ENCODE measurements around the gene PDE5A.
A peak's percentile ranks its signal among the peaks of the same experiment; 100 is the strongest.
"Not testable (repeated sequence)": the region's sequence is repeated elsewhere in the genome, so short reads cannot be mapped to it uniquely, and the experiment has no call there.

Gene PDE5A

DNA sequence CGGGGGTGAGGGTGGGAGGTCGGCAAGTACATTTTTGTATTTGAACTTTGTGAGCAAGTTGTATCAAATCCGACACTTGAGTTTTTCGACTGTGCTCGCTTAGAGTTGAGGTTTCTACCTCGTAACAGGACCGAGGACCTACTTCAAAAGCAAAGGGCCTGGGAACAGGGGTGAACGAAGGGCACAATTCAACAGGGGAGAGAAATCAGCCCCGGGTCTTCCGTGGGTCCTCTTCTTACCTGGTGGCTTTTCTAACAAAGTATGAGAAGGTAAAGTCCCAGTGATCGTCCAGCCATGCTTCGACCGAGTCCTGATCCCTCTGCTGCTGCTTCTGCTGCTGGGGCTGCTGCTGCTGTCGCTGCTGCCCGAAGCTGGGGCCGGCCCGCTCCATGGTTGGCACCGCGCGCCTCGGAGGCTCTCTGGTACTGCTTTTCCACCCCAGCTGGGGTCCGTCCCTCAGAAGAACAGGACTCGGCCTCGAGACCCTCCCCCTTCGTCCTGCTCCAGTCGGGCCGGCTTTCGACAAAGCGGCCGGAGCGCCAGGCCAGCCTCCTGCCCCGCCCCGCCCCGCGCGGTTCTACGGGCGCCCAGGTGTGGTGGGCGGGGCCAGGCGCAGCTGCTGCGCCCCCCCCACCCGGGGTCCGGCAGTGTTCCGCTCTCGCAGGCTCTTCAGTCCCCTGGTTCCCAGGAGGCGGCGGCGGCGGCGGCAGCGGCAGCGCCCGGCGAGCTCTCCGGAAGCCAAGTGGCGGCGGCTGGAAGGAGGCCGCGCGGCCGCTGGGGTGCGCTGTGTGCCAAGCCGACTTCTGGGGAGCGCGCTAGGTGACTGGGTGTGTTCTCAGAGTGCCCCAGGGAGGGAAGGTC, at the start of gene PDE5A:
TSS of gene PDE5A (minus strand) at position 524 of the 861 bp plus-strand sequence. CDS start at position 391, 133 bp downstream.
- peak; percentile 84 for DNase-seq

DNA sequence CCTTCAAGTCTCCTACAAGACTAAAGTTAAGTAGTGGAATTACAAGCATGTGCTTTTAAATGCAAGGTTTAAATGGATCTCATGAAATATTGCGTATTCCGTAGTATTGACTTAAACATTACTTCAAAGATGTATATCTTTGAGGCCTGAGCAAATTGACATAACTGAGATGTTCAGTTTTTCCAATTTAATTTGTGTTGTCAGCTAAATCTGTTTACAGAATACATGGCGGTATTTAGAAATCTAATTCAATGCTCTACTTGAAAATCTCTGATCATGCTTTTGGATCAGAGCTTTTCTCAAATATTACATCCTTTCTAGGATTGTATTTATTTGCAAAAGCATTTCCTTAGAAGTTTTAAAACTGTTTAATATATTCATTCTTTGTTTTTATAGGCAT, 47.5 kb upstream of the PDE5A start:
- no peak for DNase-seq

- DNase-seq = no peak
Observed at GRCh38 chr4:119675391-119675790, 46.8 kb upstream of the PDE5A start.

DNA sequence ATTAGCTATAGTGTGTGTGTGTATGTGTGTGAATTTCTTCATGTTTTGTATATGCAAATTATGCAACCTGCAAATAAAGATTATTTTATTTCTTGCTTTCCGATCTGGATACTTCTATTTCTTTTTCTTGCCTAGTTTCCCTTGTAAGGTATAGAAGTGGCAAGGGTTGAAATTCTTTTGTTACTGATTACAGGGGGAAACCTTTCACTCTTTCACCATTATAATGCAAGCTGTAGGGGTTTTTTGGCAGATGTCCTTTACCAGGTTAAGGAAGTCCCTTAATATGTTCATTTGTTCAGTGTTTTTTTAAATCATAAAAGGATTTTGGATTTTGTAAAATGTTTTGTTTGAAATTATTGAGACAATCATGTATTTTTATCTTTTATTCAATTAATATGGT, 44.3 kb upstream of the PDE5A start:
- no peak for DNase-seq

- DNase-seq = no peak
Observed at GRCh38 chr4:119672086-119672485, 43.5 kb upstream of the PDE5A start.

GRCh38 chr4:119671205-119671604, 42.6 kb upstream of the PDE5A start:
- DNase-seq = no peak

GRCh38 chr4:119667802-119668201, 39.2 kb upstream of the PDE5A start:
- peak; percentile 1 for DNase-seq

GRCh38 chr4:119666653-119667091, 38.1 kb upstream of the PDE5A start:
- DNase-seq = peak; percentile 19

DNA sequence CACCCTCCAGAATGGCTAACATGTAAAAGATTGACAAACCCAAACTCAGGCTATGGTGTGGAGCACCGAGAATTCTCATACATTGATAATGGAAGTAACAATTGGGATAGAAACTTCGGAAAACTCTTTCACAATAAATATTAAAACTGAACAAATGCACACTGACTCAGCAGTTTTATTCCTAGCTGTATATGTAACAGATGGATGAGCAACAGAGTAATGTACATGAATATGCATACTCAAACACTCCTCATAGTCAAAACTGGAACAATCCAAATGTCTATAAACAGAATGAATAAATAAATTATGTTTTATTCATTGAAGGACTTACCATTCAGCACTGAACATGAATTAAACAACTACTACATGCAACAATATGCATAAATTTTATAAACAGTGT, 37.1 kb upstream of the PDE5A start:
- no peak for DNase-seq

DNA sequence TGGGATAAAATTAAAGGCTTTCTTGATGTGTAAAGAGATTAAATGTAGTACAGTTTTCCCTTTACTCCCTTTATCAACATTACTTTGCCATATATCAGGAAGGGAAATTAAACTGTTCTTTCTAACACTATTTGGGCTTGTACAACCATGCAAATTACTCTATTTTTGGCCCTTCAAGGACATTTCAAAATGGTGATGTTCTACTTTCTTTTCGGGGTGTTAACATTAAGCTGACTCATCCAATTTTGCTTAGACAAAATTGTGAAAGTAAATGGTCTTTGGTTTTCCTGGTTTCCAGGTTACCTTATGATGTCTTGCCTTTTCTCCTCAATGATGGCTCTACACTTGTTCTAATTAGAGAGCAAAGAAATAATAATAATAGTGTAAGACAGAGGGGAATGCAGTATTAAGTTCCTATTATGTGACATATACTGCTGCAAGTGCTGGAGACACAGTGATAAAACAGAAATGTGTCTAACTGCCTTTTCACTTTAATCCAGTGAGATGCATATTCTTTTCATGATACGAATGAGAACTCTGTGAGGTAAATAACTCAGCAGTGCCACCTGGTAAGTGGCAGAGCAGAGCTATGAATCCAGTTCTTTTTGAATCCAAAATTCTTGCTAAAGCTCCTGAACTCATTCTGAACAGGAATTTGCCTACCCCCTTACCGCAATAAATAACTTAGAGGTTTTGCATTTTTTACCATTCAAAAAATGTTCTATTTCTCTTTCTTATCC, 35.7 kb upstream of the PDE5A start:
- DNase-seq = no peak

- no peak for DNase-seq
Observed at GRCh38 chr4:119663160-119663788, 34.7 kb upstream of the PDE5A start.

DNA sequence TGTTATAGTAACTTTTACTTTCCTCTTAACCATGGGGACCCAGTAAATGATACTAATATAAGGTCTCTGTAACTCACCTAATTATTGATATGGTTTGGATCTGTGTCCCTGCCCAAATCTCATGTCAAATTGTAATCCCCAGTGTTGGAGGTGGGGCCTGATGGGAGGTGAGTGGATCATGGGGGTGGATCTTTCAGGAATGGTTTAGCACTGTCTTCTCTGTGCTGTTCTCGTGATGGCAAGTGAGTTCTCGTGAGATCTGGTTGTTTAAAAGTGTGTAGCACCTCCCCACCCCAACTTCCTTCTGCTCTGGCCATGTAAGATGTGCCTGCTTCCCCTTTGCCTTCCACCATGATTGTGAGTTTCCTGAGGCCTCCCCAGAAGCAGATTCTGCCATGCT, 34.0 kb upstream of the PDE5A start:
- not testable (repeated sequence) for DNase-seq

GRCh38 chr4:119661231-119661630, 32.6 kb upstream of the PDE5A start:
- no peak for DNase-seq

DNA sequence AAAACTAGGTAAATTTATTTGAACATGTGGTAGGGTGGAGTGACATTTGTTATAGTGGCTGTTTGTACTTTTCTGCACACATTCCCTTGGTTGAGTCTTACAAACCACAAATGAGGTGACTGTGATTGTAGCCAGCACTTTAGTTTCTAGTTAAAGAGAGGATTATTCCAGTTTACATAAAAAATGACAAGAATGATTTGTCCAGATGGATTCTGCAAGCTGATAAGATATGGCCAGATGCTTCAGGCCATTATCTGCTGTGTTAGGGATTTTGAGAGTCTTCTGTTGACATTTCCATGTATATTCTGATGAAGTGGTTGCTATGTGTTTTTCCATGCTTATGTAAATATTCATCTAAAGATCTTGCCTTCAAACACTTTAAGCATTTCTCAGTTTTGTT, 31.0 kb upstream of the PDE5A start:
- peak; percentile 56 for DNase-seq

- no peak for DNase-seq
Observed at GRCh38 chr4:119657111-119657611, 28.6 kb upstream of the PDE5A start.

GRCh38 chr4:119656342-119656741, 27.7 kb upstream of the PDE5A start:
- no peak for DNase-seq

- no peak for DNase-seq
Observed at GRCh38 chr4:119655111-119655837, 26.7 kb upstream of the PDE5A start.

GRCh38 chr4:119653990-119654389, 25.4 kb upstream of the PDE5A start:
- no peak for DNase-seq

DNA sequence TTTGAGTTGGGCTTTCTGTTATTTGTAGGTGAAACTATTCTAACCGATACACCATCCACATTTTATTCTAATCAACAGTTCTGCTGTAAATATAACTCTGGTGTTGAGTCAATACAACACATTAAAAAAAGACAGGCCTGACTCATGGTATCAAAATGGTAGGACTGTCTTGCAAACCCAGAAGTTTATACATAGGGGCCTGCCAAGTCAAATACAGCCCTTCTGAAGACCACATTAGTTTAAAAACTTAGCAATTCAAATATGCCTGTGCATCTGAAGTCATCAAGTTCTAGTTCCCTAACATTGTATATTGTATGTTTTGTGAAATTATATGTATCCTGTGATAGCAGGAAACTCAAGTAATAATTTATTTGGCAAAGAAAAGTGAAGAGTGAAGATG, 24.4 kb upstream of the PDE5A start:
- no peak for DNase-seq

DNA sequence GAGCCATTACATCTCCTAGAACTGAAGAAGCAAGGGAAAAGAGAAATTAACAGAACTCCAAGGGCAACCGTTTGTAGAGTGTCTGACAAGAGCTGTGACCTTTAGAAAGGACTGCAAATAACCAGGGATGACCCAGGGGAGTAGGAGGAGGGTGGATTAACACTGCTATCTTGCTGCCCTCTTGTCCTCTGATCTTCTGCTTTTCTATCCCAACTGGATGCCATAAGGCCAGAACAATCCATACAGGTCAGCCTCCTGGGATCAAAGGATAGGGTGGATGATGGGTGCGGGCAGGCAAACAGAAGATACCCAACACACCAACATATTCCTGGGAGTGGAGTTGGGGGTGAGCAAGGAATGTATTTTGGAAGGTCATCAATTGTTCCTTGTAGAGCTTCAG, 19.8 kb upstream of the PDE5A start:
- no peak for DNase-seq

GRCh38 chr4:119647558-119647957, 19.0 kb upstream of the PDE5A start:
- DNase-seq = no peak

DNA sequence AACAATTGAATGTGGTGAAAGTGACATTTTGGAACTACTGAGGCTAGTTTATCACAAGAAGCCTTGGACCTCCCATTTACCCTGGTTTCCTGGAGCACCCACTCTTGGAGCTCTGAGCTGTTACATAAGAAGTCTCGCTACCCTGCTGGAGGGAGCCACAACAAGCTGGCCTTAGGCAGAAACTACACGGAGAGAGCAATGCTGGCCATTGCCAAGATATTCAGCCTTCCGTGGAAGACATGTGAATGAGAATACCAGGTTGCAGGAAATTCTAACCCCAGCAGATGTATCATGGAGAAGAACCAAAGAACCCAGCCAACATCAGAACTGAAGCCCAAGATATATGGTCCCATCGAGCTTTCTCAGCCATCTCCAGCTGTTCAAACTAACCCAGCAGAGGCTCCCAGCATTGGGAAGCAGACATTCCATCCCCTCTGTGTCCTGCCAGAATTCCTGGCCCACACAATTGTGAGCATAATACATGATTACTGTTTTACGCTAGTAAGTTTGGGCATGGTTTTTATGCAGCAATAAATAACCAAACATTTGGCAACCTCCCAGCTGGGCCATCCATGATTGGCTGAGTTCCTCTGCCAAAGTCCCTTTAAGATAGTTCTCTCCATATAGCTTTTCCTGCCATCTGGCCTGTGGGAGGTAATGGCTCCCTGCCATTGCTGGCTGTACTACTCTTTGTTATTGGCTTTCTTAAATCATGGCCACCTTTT, 17.9 kb upstream of the PDE5A start:
- DNase-seq = no peak

All from NCI-H146 (cell line).